GF-D8 (cell line): ENCODE measurements around the gene IGFLR1.

Experiments
- DNase-seq: peaks from one replicate; lab custom pipeline; 2025; lab: John Stamatoyannopoulos, UW

IGFLR1 gene

GRCh38 chr19:35739275-35740107 lies 2.8 kb downstream of the IGFLR1 start:
- DNase-seq = no peak

GRCh38 chr19:35738887-35739229 lies 3.4 kb downstream of the IGFLR1 start:
- DNase-seq = no peak

- no peak for DNase-seq
Measured at GRCh38 chr19:35738021-35738886, 4.0 kb downstream of the IGFLR1 start.

- DNase-seq = no peak
Measured at GRCh38 chr19:35736913-35737886, 5.1 kb downstream of the IGFLR1 start.

GRCh38 chr19:35734889-35735288 lies 7.4 kb downstream of the IGFLR1 start:
- DNase-seq = no peak

- no peak for DNase-seq
Measured at GRCh38 chr19:35734273-35734672, 8.0 kb downstream of the IGFLR1 start.

- DNase-seq = no peak
Measured at GRCh38 chr19:35733180-35734125, 8.8 kb downstream of the IGFLR1 start.

GRCh38 chr19:35732540-35733179 lies 9.6 kb downstream of the IGFLR1 start:
- no peak for DNase-seq

- no peak for DNase-seq
Measured at GRCh38 chr19:35731779-35732405, 10.4 kb downstream of the IGFLR1 start.

GRCh38 chr19:35731353-35731752 lies 10.9 kb downstream of the IGFLR1 start:
- DNase-seq = no peak

- DNase-seq = no peak
Measured at GRCh38 chr19:35730326-35730725, 11.9 kb downstream of the IGFLR1 start.

- no peak for DNase-seq
Measured at GRCh38 chr19:35729763-35730162, 12.5 kb downstream of the IGFLR1 start.

GRCh38 chr19:35729021-35729420 lies 13.2 kb downstream of the IGFLR1 start:
- DNase-seq = no peak

- DNase-seq = no peak
Measured at GRCh38 chr19:35727956-35728706, 14.1 kb downstream of the IGFLR1 start.

GRCh38 chr19:35727053-35727955 lies 14.9 kb downstream of the IGFLR1 start:
- no peak for DNase-seq

- no peak for DNase-seq
Measured at GRCh38 chr19:35725216-35725861, 16.9 kb downstream of the IGFLR1 start.

- no peak for DNase-seq
Measured at GRCh38 chr19:35724560-35724959, 17.7 kb downstream of the IGFLR1 start.
